Fibroblast of pulmonary artery (primary cell): ENCODE measurements around the gene CMTM8.

Experiments used
- DNase-seq: peaks from one replicate; pipeline ENCODE4 v3.0.0-alpha.2; 2010; ENCODE audit warnings: low read depth
- H3K4me3 ChIP-seq: replicated peaks from 2 replicates; pipeline ENCODE4 v1.5.1; 2011; ENCODE audit warnings: low read depth, mild to moderate bottlenecking, control low read depth, low read length, moderate library complexity
- TF ChIP-seq, protein P1 (sequence below): IDR thresholded peaks from 2 replicates; pipeline ENCODE4 v1.5.1; 2011; ENCODE audit warnings: mild to moderate bottlenecking, control low read depth, low read length, inconsistent platforms; ENCODE audit errors: missing control alignments

CMTM8 gene

DNA sequence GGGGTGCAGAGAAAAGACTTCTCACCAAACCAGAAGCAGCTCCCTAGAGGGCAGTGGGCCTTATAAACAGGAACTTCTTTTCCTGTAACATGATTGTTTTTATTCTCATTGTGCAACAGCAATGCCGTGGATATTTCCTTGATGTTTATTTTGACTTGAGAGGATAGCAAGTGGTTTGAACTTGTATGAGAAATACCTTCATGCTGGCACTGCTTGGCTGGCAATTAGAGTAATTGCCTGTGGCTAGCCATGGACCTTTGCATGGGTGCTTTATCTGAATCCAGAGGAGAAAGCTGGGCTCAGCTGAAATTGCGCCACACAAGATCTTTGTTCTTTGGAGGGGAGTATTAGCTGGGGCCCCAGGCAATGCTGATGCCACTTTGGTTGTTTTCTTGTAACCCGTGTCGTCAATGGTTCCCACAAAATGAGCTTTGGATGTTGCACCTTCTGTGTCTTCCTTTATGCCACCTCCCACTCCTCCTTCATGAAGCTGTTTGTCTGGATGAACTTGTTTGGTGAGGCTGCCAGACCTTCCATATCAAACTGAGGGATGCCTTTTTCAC, 37.9 kb downstream of the CMTM8 start:
- peak; percentile 78 for DNase-seq
- no peak overlapping the region for H3K4me3 ChIP-seq
- TF ChIP-seq, protein P1, sequence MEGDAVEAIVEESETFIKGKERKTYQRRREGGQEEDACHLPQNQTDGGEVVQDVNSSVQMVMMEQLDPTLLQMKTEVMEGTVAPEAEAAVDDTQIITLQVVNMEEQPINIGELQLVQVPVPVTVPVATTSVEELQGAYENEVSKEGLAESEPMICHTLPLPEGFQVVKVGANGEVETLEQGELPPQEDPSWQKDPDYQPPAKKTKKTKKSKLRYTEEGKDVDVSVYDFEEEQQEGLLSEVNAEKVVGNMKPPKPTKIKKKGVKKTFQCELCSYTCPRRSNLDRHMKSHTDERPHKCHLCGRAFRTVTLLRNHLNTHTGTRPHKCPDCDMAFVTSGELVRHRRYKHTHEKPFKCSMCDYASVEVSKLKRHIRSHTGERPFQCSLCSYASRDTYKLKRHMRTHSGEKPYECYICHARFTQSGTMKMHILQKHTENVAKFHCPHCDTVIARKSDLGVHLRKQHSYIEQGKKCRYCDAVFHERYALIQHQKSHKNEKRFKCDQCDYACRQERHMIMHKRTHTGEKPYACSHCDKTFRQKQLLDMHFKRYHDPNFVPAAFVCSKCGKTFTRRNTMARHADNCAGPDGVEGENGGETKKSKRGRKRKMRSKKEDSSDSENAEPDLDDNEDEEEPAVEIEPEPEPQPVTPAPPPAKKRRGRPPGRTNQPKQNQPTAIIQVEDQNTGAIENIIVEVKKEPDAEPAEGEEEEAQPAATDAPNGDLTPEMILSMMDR = no peak

DNA sequence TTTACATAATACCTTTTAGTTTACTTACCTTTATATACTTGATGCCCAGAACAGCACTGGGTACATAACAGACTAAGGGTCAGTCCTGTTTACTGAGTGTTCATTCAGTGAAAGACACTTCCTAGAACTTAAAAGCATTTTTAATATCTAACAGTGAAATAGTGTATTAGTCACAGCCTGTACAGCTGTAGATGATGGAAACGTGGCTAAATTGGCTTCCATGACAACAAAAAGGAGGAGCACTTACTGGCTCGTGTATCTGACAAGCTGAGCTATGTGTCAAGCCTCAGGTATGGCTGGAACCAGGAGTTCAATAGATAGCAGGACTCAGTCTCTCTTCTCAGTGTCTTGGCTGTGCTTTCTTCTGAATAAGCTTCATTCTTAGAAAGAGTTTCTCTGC, 40.2 kb downstream of the CMTM8 start:
- TF ChIP-seq, protein P1 = no peak
- no peak overlapping the region for H3K4me3 ChIP-seq
- DNase-seq = peak; percentile 51

DNA sequence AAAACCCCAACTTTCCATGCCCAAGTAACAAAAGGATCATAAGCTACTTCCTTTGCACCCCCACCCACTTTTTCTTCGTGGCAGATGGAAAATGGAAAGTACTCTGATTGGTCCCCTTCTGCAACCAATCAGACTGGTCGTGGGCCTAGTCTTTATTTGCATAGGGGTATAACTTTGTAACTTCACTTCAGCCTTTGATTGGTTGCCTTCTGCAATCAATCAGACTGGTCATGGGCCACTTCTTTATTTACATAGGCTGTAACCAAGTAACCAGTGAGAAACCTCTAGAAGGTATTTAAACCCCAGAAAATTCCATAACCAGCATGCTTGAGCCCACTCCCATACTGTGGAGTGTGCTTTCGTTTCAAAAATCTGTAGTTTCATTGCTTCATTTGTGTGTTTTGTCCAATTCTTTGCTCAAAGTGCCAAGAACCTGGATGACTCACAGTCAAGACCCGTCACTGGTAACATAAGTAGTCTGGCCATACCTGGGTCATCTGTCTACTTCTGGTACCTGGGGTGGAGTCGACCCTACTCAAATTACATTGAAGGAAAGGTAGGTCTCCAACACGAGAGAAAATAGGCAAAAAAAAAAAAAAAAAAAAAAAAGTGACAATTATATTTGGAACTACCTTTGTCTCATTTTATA, 41.9 kb downstream of the CMTM8 start:
- H3K4me3 ChIP-seq = no peak overlapping the region
- TF ChIP-seq, protein P1 = no peak
- no peak for DNase-seq

DNA sequence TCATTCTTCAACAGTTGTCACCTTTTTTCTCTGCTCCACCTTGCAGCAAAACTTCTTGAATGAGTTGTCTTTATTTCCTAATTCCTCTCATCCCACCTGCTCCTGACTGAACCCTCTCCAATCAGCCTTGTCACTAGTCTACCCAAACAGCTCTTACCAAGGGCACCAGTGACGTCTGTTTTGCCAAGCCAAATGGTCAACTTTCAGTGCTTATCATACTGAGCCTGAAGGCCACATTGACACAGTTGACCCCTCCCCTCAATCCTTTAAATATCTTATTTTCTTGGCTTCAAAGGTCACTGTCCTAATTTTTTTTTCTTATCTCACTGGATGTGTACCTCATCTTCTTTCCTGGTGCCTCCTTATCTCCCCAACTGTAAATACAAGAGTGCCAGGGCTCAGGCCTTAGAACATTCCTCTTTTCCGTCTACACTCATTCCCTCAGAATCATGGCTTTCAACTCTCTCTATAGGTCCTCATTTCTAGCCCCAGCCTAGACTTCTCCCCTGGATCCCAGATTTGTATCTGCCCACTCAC, 43.2 kb downstream of the CMTM8 start:
- DNase-seq = no peak
- TF ChIP-seq, protein P1 = no peak
- no peak overlapping the region for H3K4me3 ChIP-seq

DNA sequence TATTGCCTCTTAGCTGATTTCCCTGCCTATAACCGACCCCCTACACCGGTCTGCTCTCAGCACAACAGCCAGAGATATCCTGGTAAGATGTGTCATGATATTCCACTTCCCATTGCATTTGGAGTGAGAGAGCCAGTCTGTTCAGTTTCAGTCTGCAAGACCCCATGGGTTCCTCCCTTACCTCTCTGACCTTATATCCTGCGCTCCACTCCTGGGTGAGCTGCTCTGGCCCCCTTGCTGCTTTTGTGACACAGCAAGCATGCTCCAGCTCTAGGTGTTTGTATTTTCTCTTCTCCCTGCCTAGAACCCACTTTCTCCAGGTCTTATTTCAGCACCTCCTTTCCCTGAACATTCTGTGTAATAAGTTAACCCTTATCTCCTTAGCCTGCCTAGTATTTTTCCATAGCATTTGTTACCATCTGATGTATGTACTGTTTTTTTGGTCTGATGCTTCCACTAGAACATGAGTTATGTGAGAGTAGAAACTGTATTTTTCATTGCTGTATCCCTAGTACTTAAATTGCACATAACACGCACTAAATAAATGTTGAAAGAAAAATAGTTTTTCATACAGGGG, 44.2 kb downstream of the CMTM8 start:
- DNase-seq = no peak
- H3K4me3 ChIP-seq = no peak overlapping the region
- TF ChIP-seq, protein P1 = no peak

DNA sequence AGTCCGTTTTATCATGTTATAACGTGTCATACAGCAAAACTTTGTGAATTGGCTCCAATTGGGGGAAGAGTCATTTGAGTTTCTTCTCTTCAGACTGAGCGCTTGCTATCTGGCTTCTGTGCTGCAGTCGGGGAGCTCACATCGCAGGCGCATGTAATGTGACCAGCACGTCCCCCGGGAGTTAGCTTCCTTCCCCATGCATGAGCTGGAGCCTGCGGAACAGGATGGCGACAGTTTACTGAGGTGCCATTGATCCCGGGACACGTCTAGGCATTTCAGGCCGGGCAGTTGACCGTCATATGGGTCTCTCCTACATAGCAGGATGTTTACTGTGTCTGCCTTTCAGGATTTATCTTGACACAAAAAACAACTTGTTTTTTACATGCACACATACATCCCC, 44.8 kb downstream of the CMTM8 start:
- H3K4me3 ChIP-seq = no peak overlapping the region
- TF ChIP-seq, protein P1 = no peak
- no peak for DNase-seq
